Activated naive CD8-positive, alpha-beta T cell treated with anti-CD3 and anti-CD28 coated beads, Interleukin-2, amount 50 U/mL, for 24 hours (primary cell): ENCODE data around the gene ZBTB49.

Experiments
- ATAC-seq: fragments of 150-1000 bp; cut with Tn5 transposase; one replicate; pipeline ENCODE4 v1.10.0; 2021
- DNase-seq: peaks from one replicate; pipeline ENCODE4 v3.0.0; 2021
- H3K27ac Mint-ChIP-seq: one replicate; pipeline ENCODE4 v1.8.0; 2021; ENCODE audit warnings: mild to moderate bottlenecking, mixed read lengths
- H3K27me3 Mint-ChIP-seq: one replicate; pipeline ENCODE4 v1.8.0; 2021; ENCODE audit warnings: mixed read lengths
- H3K36me3 Mint-ChIP-seq: one replicate; pipeline ENCODE4 v1.8.0; 2021; ENCODE audit warnings: low read depth, mixed read lengths
- H3K4me1 Mint-ChIP-seq: one replicate; pipeline ENCODE4 v1.8.0; 2021; ENCODE audit warnings: mixed read lengths
- H3K4me3 Mint-ChIP-seq: one replicate; pipeline ENCODE4 v1.8.0; 2021; ENCODE audit warnings: mild to moderate bottlenecking, moderate library complexity, mixed read lengths
- H3K9me3 Mint-ChIP-seq: one replicate; pipeline ENCODE4 v1.8.0; 2021; ENCODE audit warnings: mixed read lengths

The ZBTB49 gene

DNA sequence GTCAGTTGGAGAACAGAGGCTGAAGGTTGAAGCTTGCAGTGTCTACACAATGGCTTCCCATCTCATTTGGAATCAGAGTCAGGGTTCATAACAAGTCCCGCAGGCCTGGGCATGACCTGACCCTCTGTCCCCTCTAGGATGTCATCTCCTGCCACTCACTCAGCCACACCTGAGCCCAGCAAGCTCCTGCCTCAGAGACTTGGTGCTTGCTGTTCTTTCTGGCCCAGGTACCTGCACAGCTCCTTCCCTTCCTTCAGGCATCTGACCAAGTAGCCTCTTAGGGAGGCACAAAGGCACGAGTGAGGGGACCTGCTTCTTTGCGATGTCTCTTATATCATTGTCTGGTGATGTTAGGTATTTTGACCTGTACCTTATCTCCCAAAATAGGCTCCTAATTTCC is 9.0 kb downstream of the ZBTB49 start:
- no peaks in the 10 kb centered on the region for H3K4me1 Mint-ChIP-seq
- ATAC-seq (no peak), DNase-seq (no peak)
- peaks cover 24% of the 10 kb centered on the region for H3K36me3 Mint-ChIP-seq
- no peaks in the 10 kb centered on the region for H3K27me3 Mint-ChIP-seq
- no peak overlapping the region for H3K4me3 Mint-ChIP-seq
- no peak overlapping the region for H3K27ac Mint-ChIP-seq
- no peaks in the 10 kb centered on the region for H3K9me3 Mint-ChIP-seq

DNA sequence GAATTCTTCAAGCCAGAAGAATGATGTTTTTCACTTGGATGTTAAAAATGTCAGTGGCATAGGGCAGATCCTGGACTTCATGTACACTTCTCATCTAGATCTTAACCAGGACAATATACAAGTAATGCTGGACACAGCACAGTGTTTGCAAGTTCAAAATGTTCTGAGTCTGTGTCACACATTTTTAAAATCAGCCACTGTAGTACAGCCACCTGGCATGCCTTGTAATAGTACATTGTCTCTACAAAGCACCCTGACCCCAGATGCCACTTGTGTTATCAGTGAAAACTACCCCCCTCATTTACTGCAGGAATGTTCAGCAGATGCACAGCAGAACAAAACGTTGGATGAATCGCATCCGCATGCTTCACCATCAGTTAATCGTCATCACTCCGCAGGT is 11.9 kb downstream of the ZBTB49 start:
- Mint-ChIP-seq H3K9me3 (no peaks in the 10 kb centered on the region), H3K4me3 (no peak overlapping the region), H3K27ac (no peak overlapping the region), H3K36me3 (peaks cover 21% of the 10 kb centered on the region), H3K4me1 (no peaks in the 10 kb centered on the region), H3K27me3 (no peaks in the 10 kb centered on the region)
- ATAC-seq, result no peak
- no peak for DNase-seq

DNA sequence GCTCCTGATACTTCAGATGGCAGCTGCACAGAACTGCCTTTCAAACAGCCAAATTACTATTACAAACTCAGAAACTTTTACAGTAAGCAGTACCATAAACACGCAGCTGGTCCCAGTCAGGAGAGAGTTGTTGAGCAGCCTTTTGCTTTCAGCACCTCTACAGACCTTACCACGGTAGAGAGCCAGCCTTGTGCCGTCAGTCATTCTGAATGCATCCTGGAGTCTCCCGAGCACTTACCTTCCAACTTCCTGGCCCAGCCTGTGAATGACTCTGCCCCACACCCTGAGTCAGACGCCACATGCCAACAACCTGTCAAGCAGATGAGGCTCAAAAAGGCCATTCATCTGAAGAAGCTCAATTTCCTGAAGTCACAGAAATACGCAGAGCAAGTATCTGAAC is 12.4 kb downstream of the ZBTB49 start:
- Mint-ChIP-seq H3K36me3 (peaks cover 21% of the 10 kb centered on the region), H3K27ac (no peak overlapping the region), H3K27me3 (no peaks in the 10 kb centered on the region), H3K4me3 (no peak overlapping the region), H3K9me3 (no peaks in the 10 kb centered on the region), H3K4me1 (no peaks in the 10 kb centered on the region)
- DNase-seq (no peak), ATAC-seq (no peak)

DNA sequence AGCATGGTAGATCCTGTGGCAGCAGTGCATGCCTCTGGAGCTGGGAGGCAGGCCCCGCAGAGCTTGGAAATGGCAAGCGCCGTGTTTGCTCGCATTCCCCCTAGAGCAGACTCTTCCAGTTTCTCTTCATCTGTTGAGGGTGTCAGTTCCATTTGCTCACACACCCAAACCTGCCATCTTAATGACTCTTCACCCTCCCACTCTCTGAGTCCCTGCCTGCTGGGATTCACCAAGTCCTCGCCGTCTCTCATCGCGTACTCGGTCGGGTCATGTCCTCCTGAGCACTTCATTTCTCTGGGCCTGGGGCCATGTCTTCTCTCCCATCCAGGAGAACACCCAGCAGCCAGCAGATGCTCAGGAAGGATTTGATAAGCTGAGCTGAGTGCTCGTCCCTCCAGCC is 16.9 kb downstream of the ZBTB49 start:
- Mint-ChIP-seq H3K27ac (no peak overlapping the region), H3K4me1 (no peaks in the 10 kb centered on the region), H3K4me3 (no peak overlapping the region), H3K27me3 (no peaks in the 10 kb centered on the region), H3K36me3 (peaks cover 24% of the 10 kb centered on the region), H3K9me3 (no peaks in the 10 kb centered on the region)
- DNase-seq (no peak), ATAC-seq (no peak)

DNA sequence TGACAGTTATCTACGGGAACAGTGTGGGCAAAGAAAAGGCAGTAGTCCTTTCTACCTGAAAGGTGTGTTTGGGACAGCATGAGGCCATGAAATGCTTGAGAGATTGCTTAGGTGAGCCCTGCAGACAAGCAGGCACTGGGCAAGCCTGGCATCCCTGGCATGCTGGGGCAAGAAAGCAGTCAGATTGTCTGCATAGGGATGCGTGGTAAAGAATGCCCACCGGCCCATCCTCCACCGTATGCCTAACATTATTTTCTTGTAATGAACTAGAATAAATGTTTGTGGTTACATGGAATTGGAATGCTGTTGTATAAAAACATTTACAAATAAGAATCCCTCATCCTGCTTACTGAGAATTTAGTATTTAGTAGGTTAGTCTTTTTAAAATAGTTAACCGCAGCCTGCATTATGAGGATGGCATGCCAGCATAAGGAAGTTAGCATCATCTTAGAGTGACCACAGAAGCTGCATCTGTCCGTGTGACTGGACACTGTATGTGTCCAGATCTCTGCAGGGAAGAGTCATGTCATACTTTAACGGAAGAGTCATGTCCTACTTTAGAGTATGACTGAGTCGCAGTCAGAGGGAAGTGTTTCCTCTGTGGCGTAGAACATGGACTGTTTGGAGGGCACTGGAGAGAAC is 18.9 kb downstream of the ZBTB49 start:
- no peaks in the 10 kb centered on the region for H3K27me3 Mint-ChIP-seq
- DNase-seq, result no peak

DNA sequence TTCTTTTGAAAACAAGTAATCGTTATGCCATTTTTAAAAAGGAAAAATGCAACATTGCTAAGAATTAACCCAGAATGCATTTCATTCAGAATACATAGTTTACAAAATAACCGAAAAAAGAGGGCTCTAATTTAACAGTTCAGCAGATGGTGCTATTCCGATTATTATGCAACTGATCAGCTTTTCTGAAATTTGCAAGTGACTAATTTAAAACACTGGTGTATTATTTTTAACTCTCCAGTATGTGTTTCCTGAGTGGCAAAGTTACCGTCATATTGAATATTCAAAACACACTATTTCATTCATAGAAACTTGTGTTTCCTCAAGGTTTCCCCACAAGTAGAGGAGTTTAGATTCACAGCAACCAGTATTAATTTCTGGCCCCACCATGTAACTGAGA is 21.1 kb downstream of the ZBTB49 start:
- DNase-seq (no peak), ATAC-seq (no peak)
- Mint-ChIP-seq H3K9me3 (no peaks in the 10 kb centered on the region), H3K36me3 (peaks cover 14% of the 10 kb centered on the region), H3K27ac (no peak overlapping the region), H3K4me1 (no peaks in the 10 kb centered on the region), H3K4me3 (no peak overlapping the region), H3K27me3 (no peaks in the 10 kb centered on the region)

More for the DNA sequence above, 18.9 kb downstream of the ZBTB49 start:
- peaks cover 15% of the 10 kb centered on the region for H3K36me3 Mint-ChIP-seq
- no peaks in the 10 kb centered on the region for H3K9me3 Mint-ChIP-seq
- no peak for ATAC-seq
- no peaks in the 10 kb centered on the region for H3K4me1 Mint-ChIP-seq
- no peak overlapping the region for H3K4me3 Mint-ChIP-seq
- H3K27ac Mint-ChIP-seq, result no peak overlapping the region

DNA sequence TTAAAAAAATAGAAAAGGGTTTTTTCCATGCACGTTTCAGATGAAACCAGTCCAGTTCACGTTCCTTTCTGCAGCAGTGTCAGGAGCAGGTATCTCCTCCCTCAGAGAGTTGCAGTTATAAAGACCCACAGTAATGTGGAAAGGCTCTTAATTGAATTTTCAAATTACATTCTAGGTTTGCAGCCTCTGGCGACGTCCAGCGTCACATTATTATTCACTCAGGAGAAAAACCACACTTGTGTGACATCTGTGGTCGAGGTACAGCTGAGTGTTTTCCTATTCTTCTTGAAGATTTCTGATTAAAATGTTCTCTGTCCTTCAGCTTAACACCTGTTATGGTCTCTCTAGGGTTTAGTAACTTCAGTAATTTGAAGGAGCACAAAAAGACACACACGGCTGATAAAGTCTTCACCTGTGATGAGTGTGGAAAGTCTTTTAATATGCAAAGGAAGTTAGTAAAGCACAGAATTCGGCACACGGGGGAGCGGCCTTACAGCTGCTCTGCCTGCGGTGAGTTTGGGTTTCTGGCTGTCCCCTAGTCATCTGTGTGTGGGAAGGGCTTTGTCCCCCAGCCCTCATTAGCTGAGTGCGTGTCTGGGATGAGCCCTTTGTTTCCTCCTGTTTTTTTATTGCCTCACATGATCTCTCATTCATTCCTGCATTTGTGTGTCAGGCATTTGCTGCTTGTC is 25.6 kb downstream of the ZBTB49 start:
- H3K4me3 Mint-ChIP-seq, result no peak overlapping the region
- ATAC-seq (no peak), DNase-seq (no peak)
- no peaks in the 10 kb centered on the region for H3K4me1 Mint-ChIP-seq
- H3K27me3 Mint-ChIP-seq, result no peaks in the 10 kb centered on the region
- H3K9me3 Mint-ChIP-seq, result no peaks in the 10 kb centered on the region
- no peak overlapping the region for H3K27ac Mint-ChIP-seq
- H3K36me3 Mint-ChIP-seq, result peaks cover 9% of the 10 kb centered on the region

DNA sequence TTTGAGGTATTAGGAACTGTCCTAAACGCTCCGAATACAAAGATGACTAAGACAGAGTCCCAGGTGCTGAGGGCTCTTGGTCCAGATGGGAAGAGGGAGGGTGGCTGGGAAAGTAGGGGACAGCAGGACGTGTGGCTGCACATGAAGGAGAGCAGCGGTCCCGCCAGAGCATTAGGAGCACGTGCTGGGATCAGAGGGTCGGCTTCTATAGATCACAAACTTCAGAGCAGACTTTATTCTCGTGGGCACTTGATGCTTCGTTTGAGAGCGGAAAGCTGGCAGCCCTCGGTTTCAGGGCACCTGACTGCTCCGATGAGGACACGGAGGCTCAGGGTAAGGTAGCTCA is 26.1 kb downstream of the ZBTB49 start:
- H3K9me3 Mint-ChIP-seq, result no peaks in the 10 kb centered on the region
- ATAC-seq, result no peak

DNA sequence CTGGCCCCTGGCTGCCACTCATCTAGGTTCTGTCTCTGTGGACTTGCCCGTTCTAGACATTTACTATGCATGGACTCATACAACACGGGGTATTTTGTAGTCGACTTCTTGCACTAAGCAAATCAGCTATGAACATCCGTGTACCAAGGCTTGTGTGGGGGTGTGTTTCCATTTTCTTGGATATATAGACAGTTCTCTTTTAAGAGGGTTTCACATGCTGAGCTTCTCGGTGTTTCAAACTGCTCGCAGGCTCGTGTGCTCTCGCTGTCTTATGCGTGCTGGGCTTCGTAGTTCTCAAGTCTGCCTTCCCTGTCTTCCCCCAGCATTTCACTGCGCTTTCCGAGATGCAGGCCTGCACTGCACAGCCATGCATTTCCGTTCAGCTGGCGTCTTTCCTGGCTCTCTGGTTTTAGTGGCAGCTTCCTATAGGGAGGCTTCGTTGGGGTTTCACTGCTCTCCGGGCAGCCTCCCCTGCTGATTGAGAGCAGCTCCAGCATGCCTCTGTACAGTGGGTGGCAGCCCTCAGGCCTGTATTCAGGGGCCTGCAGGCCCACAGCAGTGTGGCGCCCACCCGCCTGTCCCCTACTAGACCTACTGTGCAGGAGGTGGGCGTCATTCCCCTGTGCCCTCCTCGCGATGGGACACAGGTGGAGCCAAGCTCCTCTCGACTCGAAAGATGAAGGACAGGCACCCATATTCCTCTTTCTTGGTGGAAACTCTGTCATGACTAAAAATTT is 27.6 kb downstream of the ZBTB49 start:
- no peaks in the 10 kb centered on the region for H3K9me3 Mint-ChIP-seq
- no peak overlapping the region for H3K4me3 Mint-ChIP-seq
- DNase-seq (no peak), ATAC-seq (no peak)
- H3K36me3 Mint-ChIP-seq, result peaks cover 15% of the 10 kb centered on the region
- H3K27me3 Mint-ChIP-seq, result no peaks in the 10 kb centered on the region
- H3K4me1 Mint-ChIP-seq, result no peaks in the 10 kb centered on the region
- H3K27ac Mint-ChIP-seq, result no peak overlapping the region

More for the DNA sequence above, 26.1 kb downstream of the ZBTB49 start:
- H3K36me3 Mint-ChIP-seq, result peaks cover 10% of the 10 kb centered on the region
- H3K27ac Mint-ChIP-seq, result no peak overlapping the region
- no peaks in the 10 kb centered on the region for H3K27me3 Mint-ChIP-seq
- DNase-seq, result no peak
- H3K4me3 Mint-ChIP-seq, result no peak overlapping the region
- no peaks in the 10 kb centered on the region for H3K4me1 Mint-ChIP-seq

DNA sequence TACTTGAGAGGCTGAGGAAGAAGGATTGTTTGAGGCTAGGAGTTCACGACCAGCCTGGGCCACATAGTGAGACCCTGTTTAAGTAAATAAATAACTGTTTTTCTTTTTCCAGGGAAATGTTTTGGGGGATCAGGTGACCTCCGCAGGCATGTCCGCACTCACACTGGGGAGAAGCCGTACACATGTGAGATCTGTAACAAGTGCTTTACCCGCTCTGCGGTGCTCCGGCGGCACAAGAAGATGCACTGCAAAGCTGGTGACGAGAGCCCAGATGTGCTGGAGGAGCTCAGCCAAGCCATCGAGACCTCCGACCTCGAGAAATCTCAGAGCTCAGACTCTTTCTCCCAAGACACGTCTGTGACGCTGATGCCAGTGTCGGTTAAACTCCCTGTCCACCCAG is 30.5 kb downstream of the ZBTB49 start:
- Mint-ChIP-seq H3K36me3 (peaks cover 9% of the 10 kb centered on the region), H3K4me3 (no peak overlapping the region), H3K4me1 (no peaks in the 10 kb centered on the region), H3K9me3 (no peaks in the 10 kb centered on the region), H3K27ac (no peak overlapping the region), H3K27me3 (no peaks in the 10 kb centered on the region)
- ATAC-seq (no peak), DNase-seq (no peak)

DNA sequence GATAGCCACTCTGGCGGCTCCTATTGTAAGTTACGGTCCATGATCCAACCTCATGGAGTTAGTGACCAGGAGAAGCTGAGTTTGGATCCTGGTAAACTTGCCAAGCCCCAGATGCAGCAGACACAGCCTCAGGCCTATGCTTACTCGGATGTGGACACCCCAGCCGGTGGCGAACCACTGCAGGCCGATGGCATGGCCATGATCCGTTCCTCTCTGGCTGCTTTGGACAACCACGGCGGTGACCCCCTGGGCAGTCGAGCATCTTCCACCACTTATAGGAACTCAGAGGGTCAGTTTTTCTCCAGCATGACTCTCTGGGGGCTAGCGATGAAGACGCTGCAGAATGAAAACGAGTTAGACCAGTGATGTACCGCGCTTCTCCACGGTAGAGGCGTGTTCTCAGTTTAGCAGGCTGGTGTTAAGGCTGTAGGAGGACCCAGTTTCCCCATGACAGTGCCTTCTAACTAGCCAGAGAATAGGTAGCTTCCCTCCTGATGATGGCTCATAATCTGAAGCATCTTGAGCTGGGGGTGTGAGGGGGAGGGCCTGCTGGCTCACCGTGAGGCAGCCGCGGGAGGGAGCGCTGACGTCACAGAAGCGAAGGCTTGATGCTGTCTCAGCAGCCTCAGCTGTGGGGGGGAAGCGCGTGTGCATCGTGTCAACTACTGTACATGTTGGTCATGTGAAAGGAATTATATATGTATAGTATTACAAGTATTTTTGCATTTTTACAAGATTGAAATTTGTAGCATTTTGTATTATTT is 31.1 kb downstream of the ZBTB49 start:
- Mint-ChIP-seq H3K36me3 (peaks cover 7% of the 10 kb centered on the region), H3K9me3 (no peaks in the 10 kb centered on the region), H3K27me3 (no peaks in the 10 kb centered on the region), H3K27ac (no peak overlapping the region), H3K4me3 (no peak overlapping the region), H3K4me1 (no peaks in the 10 kb centered on the region)
- no peak for ATAC-seq
- no peak for DNase-seq

DNA sequence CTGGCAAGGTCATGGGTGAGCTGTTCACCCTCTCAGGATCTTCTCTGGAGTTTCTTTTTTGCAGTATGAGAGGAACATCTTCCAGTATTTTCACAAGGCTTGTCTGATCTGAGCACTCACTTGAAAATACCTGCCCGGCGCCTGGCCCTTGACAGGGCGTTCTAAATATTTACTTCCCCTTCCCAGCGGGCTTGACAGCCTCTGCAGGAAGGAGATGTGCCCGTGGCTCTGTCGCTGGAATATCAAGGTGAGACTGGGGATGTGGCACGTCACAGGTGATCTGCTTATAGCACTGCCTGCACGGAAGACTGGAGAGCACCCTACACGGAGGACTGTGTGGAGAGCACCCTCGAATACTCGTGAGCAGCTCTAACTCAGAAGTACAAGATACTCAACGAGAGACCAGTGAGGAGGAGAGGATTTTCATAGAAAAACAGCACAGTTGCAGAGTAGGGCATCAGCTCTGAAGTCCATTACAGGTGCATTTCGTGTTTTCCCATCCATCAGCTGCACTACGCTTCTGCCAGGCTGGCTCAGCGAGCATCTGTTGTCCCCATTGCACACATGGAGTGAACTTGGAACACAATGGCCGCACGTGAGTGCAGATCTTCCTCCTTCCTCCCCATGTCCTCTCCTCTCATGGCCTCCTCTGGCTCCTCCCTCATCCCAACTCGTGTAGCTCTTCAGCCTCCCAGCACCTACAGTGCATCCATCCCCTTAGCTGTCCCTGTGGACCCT is 32.1 kb downstream of the ZBTB49 start:
- Mint-ChIP-seq H3K9me3 (no peaks in the 10 kb centered on the region), H3K4me1 (no peaks in the 10 kb centered on the region), H3K27ac (no peak overlapping the region), H3K36me3 (peaks cover 7% of the 10 kb centered on the region), H3K4me3 (no peak overlapping the region), H3K27me3 (no peaks in the 10 kb centered on the region)
- ATAC-seq, result no peak
- no peak for DNase-seq

DNA sequence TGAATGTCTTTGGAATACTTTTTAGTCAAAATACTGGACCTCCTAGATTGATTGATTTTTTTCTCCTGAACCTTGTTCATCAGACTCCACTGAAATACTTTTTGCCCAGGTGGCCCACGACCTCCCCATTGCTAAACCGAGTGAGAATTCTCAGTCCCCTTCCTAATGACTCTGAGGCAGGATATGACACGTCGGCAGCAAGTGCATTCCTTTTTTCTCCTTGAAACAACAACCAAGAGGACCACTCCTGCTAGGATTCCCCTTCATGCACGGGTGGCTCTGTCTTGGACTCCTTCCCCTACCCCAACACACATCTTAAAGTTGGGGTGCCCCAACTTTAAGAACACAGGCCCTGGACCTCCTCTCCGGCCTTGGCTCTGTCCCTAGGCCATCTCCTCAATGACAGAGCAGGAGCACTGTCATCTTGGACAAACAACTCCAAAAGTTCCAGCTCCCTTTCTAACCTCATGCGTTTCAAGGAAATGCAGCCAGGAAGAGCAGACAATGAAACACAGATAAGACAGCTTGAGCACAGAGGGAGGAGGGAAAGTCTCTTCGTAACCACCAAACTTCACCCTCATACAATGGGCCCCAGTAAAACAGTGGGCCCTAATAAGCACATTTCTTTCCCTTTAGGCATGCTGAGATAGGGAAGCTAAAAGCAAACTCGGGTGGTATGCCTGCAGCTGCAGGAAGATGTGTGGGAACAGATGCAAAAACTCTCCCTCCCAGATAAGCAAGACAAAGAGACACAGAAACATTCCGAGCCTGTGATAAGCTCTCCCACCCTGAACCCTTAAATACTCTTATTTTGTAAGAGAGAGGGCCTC is 33.9 kb downstream of the ZBTB49 start:
- DNase-seq (no peak), ATAC-seq (no peak)
- H3K4me1 Mint-ChIP-seq, result no peaks in the 10 kb centered on the region
- H3K27me3 Mint-ChIP-seq, result no peaks in the 10 kb centered on the region
- H3K4me3 Mint-ChIP-seq, result no peak overlapping the region
- H3K27ac Mint-ChIP-seq, result no peak overlapping the region
- H3K9me3 Mint-ChIP-seq, result no peaks in the 10 kb centered on the region
- H3K36me3 Mint-ChIP-seq, result peaks cover 7% of the 10 kb centered on the region
